Ishikawa (cell line): ENCODE measurements around the gene AFAP1L1.

ENCODE experiments used
- CEBPB ChIP-seq: IDR thresholded peaks from 2 replicates; pipeline ENCODE4 v1.6.1; 2012
- CREB1 ChIP-seq: IDR thresholded peaks from 2 replicates; pipeline ENCODE4 v1.6.1; 2012; ENCODE audit warnings: low read depth
- EGR1 ChIP-seq: IDR thresholded peaks from 2 replicates; pipeline ENCODE4 v1.6.1; 2012
- EP300 ChIP-seq: IDR thresholded peaks from 2 replicates; pipeline ENCODE4 v1.6.1; 2012; ENCODE audit warnings: borderline replicate concordance
- FOXM1 ChIP-seq: IDR thresholded peaks from 2 replicates; pipeline ENCODE4 v1.6.1; 2012; ENCODE audit warnings: low read depth, borderline replicate concordance
- RAD21 ChIP-seq: IDR thresholded peaks from 2 replicates; pipeline ENCODE4 v1.6.1; 2012; ENCODE audit warnings: low read depth
- REST ChIP-seq: IDR thresholded peaks from 2 replicates; pipeline ENCODE4 v1.6.1; 2012; ENCODE audit warnings: low read depth, mild to moderate bottlenecking
- TAF1 ChIP-seq: IDR thresholded peaks from 2 replicates; pipeline ENCODE4 v1.6.1; 2012; ENCODE audit warnings: low read depth, mild to moderate bottlenecking
- TCF12 ChIP-seq: IDR thresholded peaks from 2 replicates; pipeline ENCODE4 v1.6.1; 2012; ENCODE audit warnings: low read depth
- TEAD4 ChIP-seq: IDR thresholded peaks from 2 replicates; pipeline ENCODE4 v1.6.1; 2012
- USF1 ChIP-seq: IDR thresholded peaks from 2 replicates; pipeline ENCODE4 v1.6.1; 2012
- ZBTB7A ChIP-seq: IDR thresholded peaks from 2 replicates; pipeline ENCODE4 v1.6.1; 2012; ENCODE audit warnings: low read depth

AFAP1L1 gene

GRCh38 chr5:149389552-149390495 is 118.2 kb downstream of the AFAP1L1 start:
- TF ChIP-seq EGR1 (no peak), REST (no peak), TCF12 (no peak), RAD21 (no peak), EP300 (no peak), CREB1 (no peak), ZBTB7A (no peak), TEAD4 (no peak), CEBPB (no peak), TAF1 (no peak), USF1 (no peak), FOXM1 (no peak)
